Osteoblast (primary cell): Measurements from ENCODE around the gene HGF. TPM values are rescaled to one million over a fixed set of nuclear protein-coding genes. Genes with fewer than 3 reads are reported as not detected.

ENCODE experiments used
- DNase-seq: peaks from one replicate; pipeline ENCODE4 v3.0.0; 2011; ENCODE audit warnings: low spot score, mixed read lengths; ENCODE audit not compliant: insufficient read length; ENCODE audit errors: missing footprints
- H2AFZ ChIP-seq: 2 replicates; pipeline ENCODE4 v1.6.0; 2011; ENCODE audit warnings: mild to moderate bottlenecking, low read length
- H3K27ac ChIP-seq: 2 replicates; pipeline ENCODE4 v1.5.1; 2011; ENCODE audit warnings: mild to moderate bottlenecking, low read depth, low read length, moderate library complexity
- H3K27me3 ChIP-seq: 2 replicates; pipeline ENCODE4 v1.6.0; 2012; ENCODE audit warnings: mild to moderate bottlenecking, control low read depth, inconsistent platforms, low read length, moderate library complexity; ENCODE audit not compliant: insufficient read depth
- H3K36me3 ChIP-seq: 2 replicates; pipeline ENCODE4 v1.5.1; 2011; ENCODE audit warnings: mild to moderate bottlenecking, low read length, control low read depth, moderate library complexity; ENCODE audit not compliant: insufficient read depth
- H3K4me1 ChIP-seq: 2 replicates; pipeline ENCODE4 v1.5.1; 2011; ENCODE audit warnings: mild to moderate bottlenecking, low read length, control low read depth, moderate library complexity; ENCODE audit not compliant: insufficient read depth
- H3K4me2 ChIP-seq: 2 replicates; pipeline ENCODE4 v1.6.0; 2011; ENCODE audit warnings: mild to moderate bottlenecking, low read length; ENCODE audit not compliant: insufficient read depth
- H3K4me3 ChIP-seq: fragments of 200-600 bp; sonication (generic); 3 replicates; pipeline ENCODE4 v1.5.1; 2012; ENCODE audit warnings: mild to moderate bottlenecking, low read length, inconsistent platforms; ENCODE audit not compliant: insufficient read depth
- H3K79me2 ChIP-seq: 2 replicates; pipeline ENCODE4 v1.6.0; 2012; ENCODE audit warnings: mild to moderate bottlenecking, low read length, control low read depth, inconsistent platforms; ENCODE audit not compliant: insufficient read depth
- H3K9me3 ChIP-seq: 2 replicates; pipeline ENCODE4 v1.5.1; 2011; ENCODE audit warnings: low read depth, low read length, control low read depth
- H4K20me1 ChIP-seq: 2 replicates; pipeline ENCODE4 v1.6.0; 2012; ENCODE audit warnings: mild to moderate bottlenecking, low read length, control low read depth; ENCODE audit not compliant: insufficient read depth
- total RNA-seq: library from RNA; depleted of rRNA; stranded (reverse); fragments of >200 nt; gene quantifications from 2 replicates; pipeline ENCODE4 v1.2.3, GENCODE V29; 2012
- TF ChIP-seq, protein P1 (sequence below): IDR thresholded peaks from 2 replicates; pipeline ENCODE4 v1.5.1; 2011; ENCODE audit warnings: mild to moderate bottlenecking, low read depth, low read length, moderate library complexity; ENCODE audit errors: extremely low read depth

The HGF gene
- total RNA-seq, 1 donor: 41.3 TPM

DNA sequence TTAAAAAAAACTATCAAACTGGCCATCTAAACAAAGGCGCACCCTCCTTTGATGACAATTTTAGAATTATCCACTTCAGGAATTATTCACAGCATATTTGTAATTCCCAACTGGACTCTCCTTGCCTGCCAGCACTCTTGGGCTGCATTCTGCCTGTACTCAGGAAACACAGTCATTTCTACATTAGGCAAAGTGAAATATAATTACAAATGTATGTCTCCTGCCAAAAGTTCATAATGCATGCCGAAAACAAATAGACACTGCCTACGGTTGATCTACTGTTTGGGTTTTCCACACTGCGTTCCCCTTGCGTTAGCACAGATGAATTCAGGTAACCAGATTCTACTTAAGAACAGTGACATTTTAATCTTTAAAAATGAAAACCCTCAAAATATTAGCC, 1.9 kb downstream of the HGF start:
- Histone ChIP-seq H3K4me1 (peaks cover 25% of the 10 kb centered on the region), H3K27ac (peak overlapping the region; percentile 42), H3K9me3 (no peaks in the 10 kb centered on the region), H3K4me2 (peak overlapping the region; percentile 90), H3K4me3 (peak overlapping the region; percentile 77), H3K27me3 (no peaks in the 10 kb centered on the region), H4K20me1 (no peaks in the 10 kb centered on the region), H2AFZ (peak overlapping the region; percentile 58), H3K36me3 (no peaks in the 10 kb centered on the region), H3K79me2 (peaks cover 62% of the 10 kb centered on the region)
- TF ChIP-seq, protein P1, sequence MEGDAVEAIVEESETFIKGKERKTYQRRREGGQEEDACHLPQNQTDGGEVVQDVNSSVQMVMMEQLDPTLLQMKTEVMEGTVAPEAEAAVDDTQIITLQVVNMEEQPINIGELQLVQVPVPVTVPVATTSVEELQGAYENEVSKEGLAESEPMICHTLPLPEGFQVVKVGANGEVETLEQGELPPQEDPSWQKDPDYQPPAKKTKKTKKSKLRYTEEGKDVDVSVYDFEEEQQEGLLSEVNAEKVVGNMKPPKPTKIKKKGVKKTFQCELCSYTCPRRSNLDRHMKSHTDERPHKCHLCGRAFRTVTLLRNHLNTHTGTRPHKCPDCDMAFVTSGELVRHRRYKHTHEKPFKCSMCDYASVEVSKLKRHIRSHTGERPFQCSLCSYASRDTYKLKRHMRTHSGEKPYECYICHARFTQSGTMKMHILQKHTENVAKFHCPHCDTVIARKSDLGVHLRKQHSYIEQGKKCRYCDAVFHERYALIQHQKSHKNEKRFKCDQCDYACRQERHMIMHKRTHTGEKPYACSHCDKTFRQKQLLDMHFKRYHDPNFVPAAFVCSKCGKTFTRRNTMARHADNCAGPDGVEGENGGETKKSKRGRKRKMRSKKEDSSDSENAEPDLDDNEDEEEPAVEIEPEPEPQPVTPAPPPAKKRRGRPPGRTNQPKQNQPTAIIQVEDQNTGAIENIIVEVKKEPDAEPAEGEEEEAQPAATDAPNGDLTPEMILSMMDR: no peak
- DNase-seq: peak; percentile 32

DNA sequence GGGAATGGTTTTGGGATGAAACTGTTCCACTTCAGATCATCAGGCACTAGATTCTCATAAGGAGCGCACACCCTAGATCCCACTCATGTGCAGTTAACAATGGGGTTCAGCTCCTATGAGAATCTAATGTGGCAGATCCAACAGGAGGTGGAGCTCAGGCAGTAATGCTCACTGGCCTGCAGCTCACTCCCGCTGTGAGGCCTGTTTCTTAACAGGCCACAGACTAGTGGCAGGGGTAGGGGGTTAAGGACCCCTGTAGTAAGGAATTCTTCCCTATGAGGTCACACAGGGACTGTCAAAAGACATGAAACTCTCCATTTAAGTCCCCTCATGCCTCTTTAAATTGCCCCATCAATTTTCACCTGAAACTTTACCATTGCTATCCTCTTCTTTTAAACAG, 8.0 kb downstream of the HGF start:
- no peak for DNase-seq

DNA sequence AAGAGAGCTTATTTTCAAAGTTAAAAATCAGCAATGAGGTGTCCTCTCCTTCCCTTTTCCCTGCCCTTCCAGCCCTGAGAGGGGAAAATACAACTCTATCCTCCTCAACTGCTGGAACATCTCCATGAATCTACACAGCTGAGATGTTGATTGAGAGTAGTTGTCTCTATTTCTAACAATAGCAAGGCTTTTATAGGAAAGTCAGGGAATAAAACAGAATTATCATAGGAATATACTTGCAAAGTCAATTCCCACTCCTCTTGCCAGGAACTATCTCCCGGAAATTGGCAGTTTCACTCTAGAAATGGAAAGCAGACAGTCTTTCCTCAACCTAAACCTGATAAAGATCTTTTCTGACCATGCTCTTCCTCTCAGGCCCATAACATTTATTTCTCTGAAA, 8.8 kb downstream of the HGF start:
- peaks cover 21% of the 10 kb centered on the region for H3K36me3 ChIP-seq
- peaks cover 12% of the 10 kb centered on the region for H3K4me1 ChIP-seq
- H3K4me3 ChIP-seq: no peak overlapping the region
- H3K27me3 ChIP-seq: no peaks in the 10 kb centered on the region
- TF ChIP-seq, protein P1: no peak
- no peaks in the 10 kb centered on the region for H3K9me3 ChIP-seq
- no peak overlapping the region for H3K27ac ChIP-seq
- DNase-seq: no peak
- no peaks in the 10 kb centered on the region for H4K20me1 ChIP-seq
- H3K79me2 ChIP-seq: peaks cover 41% of the 10 kb centered on the region
- H3K4me2 ChIP-seq: no peak overlapping the region
- H2AFZ ChIP-seq: no peak overlapping the region

More for the DNA sequence above, 8.0 kb downstream of the HGF start:
- Histone ChIP-seq H3K36me3 (peaks cover 13% of the 10 kb centered on the region), H3K4me1 (peaks cover 18% of the 10 kb centered on the region), H3K9me3 (no peaks in the 10 kb centered on the region), H3K27ac (no peak overlapping the region), H3K4me3 (no peak overlapping the region), H2AFZ (no peak overlapping the region), H3K79me2 (peaks cover 49% of the 10 kb centered on the region), H3K27me3 (no peaks in the 10 kb centered on the region), H3K4me2 (no peak overlapping the region), H4K20me1 (no peaks in the 10 kb centered on the region)
- TF ChIP-seq, protein P1: no peak

DNA sequence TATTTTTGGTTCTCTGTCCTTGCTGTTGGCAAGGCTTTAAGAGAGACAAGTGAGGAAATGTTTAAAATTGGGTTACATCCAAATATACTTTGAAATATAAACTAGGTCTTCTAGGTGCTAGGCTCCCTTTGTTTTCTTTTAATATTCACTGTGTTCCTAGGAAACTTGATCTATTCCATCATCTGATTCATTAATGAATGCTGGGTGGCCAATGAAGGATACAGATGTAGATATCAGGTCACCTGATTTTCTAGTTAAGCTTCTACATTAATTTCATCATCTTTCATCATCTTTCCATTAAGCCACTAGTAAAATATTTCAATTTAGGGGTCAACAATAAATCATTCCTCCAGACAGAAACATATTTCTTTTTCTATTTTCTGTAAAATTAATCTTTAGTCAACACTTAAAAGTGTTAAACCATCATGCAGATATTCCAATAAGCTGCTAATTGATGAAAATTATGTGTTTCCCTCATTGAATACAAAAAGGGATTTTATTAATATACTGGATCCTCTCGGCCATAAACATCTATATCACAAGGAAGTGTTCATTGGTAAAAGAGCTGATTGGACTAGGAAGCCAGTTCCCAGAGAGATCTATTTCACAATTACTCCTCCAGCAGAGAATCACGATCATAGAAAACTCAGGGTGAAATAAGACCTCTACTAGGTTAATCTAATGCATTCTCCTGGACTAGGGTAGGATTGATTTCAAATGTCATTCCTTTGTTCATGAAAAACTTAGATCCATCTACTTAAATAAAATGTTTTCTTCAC, 14.7 kb downstream of the HGF start:
- Histone ChIP-seq H3K9me3 (no peaks in the 10 kb centered on the region), H3K27me3 (no peaks in the 10 kb centered on the region), H2AFZ (no peak overlapping the region), H3K27ac (no peak overlapping the region), H3K4me3 (no peak overlapping the region), H3K4me2 (no peak overlapping the region), H3K4me1 (no peaks in the 10 kb centered on the region), H3K36me3 (peaks cover 38% of the 10 kb centered on the region), H3K79me2 (no peaks in the 10 kb centered on the region), H4K20me1 (no peaks in the 10 kb centered on the region)
- no peak for DNase-seq
- TF ChIP-seq, protein P1: no peak
